ENCODE data around the gene SPTB.

SPTB gene

DNA sequence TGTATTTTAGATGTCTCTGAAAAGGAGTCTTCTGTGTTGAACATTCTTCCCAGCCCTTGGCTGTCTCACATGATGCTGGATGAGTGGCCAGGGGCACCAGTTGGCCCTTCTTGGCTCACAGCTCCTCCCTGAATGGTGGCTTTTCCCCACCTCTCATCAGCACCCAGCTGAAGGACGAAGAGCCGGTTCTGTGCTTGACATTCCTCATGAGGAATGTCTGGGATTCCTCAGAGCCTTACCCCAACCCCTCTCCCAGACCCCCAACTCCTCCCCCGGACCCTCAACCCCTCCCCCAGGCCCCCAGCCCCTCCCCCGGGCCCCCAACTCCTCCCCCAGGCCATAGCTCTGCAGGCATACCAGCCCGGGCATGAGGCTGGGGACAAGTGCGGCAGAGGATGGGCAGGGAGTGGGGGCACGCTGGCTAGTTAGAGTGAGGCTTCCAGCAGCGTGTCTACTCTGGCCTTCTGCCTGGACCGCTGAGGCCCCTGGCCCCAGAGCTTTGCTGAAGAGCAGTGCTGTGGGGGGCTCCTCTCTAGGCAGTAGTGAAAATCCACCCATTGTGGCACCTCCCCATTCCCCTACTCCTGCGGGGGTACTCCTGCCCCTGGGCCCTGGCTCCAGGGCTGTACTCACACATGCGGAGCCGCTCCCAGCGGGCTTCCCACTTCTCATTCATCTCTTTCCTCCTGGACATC lies 111.2 kb downstream of the SPTB start:
- DNase-seq (ENCODE audit: low read depth in 2 of 2, low spot score in 1 of 2), result no peak

DNA sequence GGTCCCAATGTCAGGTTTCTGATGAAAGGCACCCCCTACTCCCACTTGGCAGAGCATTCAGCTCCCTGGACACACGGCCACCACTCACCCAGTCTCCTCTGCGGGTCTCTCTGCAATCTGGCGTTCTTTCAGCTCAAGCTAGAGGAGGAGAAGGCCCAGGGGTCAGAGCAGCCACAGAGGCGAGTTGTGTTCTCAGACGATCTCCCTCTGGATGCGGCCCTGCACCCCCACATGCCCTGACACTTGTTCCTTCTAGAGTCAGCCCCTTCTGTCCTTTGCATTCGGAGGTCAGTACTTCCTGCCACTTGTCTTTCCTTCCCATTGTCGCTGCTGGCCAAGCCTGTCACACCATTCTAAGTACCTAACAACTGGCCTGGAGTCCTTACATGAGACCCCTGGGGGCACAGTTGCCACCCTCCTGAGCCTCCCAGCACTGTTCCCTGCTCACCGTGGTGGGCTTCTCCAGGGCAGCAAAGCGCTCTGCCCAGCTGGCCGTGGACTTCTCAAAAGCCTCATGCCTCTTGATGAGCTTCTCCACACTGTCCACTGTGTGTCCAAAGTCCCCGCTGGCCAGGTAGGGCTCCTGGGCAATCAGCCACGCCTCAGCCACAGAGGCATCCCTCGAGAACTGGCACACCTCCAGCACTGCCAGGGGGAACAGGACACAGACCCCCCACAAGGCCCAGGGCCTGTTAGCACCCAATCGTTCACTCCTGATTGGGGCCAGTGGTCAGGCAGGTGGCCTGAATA lies 112.3 kb downstream of the SPTB start:
- no peak for DNase-seq (ENCODE audit: low read depth in 2 of 2, low spot score in 1 of 2)

DNA sequence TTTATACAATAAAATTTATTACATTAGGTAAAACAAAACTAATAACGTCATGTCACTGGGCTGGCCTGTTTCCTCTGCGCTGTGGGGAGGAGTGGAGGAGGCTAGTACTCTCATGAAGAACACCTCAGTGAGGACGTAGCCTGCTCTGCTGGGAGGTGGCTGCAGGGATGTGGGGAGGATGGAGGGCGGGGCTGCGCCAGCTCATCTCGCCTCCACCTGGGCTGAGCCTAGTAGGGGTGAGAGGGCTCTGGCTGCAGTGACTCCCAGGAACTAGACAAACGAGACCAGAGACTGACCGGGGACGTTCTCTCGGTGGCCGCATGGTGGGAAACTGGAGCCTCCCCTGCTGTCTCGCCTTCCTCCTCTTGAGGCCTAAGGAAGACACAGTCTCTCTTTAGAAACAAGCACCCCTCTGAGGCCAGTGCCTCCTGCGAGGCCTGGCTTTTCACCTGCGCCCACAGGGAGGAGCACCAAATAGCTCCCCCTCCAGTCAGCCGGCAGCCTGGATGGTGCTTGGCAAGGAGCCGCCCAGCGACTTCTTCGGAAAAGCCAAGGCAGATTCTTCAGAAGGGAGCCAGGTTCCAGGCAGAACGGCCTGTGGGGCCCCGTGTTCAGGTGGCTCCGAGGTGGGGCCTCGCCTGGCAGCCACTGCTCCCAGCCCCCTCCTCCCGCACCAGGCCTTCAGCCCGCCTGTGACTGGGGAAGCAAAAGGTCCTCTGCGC lies 113.1 kb downstream of the SPTB start:
- no peak for DNase-seq (ENCODE audit: low read depth in 2 of 2, low spot score in 1 of 2)

DNA sequence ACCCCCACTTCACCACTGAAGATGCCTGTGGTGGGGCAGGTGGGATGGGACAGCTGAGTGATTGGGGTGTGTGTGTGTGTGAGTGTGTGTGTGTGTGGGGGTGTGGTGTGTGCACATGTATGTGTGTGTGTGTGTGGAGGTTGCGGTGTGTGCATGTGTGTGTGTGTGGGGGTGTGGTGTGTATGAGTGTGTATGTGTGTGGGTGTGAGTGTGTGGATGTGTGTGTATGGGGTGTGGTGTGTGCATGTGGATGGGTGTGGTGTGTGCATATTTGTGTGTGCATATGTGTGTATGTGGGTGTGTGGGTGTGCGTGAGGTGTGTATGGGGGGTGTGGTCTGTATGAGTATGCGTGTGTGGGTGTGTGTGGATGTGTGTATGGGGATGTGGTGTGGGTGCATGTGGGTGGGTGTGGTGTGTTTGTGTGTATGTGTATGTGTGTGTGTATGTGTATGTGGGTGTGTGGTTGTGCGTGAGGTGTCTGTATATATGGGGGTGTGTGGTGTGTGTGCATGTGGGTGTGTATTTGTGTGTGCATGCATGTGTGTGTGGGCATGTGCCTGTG lies 113.9 kb downstream of the SPTB start:
- DNase-seq (ENCODE audit: low read depth in 2 of 2, low spot score in 1 of 2), result no peak

DNA sequence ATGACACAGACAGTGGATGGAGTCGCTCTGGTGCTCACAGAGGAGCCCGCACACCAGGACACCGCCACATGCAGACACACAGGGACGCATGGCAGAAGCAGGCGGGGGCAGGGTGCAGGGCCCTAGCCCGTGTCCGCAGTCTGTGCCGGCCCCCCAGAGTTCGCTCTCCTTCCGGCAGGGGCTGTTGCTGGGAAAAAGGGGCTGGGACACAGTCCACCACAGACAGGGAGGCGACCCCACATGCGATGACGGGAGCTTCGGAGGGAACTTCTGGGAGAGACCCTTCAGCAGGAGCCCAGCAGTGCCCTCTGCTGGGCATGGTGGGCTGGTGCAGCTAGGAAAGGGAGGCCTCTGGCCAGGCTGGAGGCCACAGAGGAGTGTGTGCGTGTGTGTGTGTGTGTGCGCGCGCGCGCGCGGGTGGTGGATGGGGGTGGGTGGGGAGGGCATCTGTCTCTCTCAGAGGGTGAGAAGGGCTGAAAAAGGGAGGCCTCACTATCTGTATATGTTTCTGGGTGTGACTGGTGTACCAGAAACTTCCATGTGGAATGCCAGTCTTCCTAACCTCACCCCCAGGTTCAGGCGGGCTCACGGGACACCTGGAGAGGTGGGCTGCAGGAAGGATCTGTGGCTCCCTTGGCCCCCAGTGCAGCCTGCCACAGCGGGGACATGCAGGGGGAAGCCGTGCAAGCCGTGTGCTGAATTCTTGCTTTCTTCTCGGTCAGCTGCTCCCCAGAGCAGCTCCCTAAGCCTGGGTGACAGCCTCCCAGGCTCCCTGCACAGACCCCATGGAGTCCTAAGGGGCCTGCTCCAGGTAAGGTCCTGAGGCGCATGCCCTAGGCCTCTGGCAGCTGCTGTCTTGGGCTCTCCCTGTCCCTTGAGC lies 114.8 kb downstream of the SPTB start:
- peak; percentile 23 to 28 for DNase-seq (ENCODE audit: low read depth in 2 of 2, low spot score in 1 of 2)

DNA sequence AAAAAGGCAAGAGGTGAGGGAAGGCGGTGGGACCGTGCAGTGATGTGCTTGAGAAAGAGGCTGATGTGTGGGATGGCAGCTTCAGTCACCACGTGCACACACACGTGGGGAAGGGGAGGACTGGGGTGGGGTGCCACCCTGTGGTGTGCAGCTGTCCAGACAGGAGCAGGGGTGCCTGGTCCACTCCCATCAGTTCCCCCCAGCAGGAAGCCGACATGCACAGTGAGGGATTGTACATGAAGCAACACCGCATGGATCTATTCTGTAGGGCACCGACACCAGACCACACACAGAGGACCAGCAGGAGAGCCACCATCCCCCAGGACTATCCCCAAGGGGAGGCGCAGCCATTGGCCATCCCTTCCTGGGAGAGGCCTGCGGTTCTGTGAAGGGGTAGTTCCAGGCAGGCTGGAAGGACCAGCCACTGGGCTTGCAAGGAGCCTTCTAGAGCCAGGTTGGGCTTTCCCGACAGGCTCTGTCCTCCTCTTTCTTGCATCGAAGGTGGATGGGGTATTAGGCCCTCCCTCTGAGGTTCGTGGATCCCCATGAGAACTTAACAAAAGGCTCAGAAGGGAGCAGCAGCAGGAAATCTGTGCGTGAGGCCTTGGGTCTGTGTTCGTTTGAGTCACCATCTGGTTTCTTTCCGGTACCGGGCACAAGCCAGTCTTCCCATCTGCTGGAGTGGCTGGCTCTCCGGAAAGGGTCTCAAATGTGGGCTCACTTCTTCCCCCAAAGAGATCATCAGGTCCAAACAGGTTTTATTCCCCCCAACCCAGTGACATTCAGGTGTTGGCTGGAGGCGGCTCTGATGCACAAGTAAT lies 115.7 kb downstream of the SPTB start:
- DNase-seq (ENCODE audit: low read depth in 2 of 2, low spot score in 1 of 2), result no peak

DNA sequence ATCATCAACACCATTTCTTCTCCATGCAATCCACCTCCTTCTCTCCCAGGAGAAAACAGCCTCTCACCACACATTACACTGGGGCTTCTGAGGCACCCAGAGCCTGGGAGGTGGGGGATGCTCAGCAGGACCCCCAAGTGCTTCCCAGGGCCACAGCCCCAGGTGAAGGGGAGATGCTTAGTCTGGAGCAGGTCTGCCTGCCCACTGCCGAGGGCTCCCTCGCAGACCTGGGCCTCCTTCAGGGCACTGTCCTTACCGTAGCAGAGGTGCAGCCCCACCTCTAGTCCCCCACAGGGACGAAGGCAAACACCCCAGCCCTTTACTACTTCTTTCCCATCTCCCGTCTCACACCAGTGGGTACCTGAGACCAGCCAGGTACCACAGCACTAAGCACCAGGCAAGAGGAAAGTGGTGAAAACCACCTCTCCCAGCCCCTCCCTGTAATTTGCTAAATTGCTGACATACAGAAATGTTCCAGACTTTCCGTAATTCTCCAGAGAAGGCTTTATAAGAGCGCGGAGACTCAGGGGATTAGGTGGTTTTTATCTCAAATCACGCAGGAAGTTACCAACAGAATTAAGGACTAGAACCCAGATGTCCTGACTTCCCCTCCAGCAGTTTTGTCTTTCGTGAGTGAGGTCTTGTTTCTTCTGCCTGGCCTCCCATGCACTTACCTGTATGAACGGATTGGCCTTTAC lies 116.5 kb downstream of the SPTB start:
- no peak for DNase-seq (ENCODE audit: low read depth in 2 of 2, low spot score in 1 of 2)

DNA sequence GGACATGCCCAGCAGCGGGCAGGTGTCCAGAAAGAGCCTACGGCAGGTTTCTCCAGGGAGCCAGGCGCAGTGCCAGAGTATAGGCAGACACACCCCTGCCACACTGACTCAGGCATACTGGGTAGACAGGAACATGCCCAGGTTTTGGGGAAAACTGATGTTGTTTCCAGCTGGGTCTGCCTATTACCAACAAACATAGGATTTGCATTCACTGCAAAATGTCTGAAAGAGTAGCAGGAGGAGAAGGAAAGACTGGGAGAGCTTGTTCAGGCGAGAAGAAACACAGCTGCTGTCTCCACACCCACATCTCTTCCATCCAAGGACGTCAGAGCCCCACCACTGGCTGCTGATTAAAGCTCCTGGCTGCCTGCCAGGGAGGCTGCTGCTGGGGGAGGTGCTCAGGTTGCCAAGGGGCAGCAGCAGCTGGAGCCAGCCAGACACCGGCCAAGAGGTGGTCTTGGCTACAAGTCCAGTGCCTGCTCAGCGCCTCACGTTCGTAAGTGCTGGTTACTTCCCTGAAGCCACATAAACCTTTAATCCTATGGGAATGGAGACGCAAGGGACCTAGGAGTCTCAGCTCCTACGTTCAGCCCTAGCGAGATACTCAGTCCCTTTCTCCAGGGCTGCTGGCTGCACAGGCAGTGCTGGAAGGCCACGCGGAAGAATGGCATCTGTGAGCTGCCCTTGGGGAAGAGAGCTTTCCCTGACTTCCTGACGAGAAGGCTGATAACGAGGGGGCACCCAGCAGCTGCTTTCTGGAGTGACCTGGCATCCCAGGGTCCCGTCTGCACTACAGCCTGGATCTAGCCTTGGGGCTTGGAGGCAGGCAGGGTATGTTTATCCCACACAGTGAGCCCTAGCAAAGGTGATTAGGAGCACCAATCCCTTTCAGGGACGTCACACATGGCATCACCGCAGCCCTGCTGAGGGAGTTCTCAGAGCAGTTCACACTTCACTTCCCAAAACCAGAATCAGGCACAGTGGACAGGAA lies 117.4 kb downstream of the SPTB start:
- no peak for DNase-seq (ENCODE audit: low read depth in 2 of 2, low spot score in 1 of 2)

DNA sequence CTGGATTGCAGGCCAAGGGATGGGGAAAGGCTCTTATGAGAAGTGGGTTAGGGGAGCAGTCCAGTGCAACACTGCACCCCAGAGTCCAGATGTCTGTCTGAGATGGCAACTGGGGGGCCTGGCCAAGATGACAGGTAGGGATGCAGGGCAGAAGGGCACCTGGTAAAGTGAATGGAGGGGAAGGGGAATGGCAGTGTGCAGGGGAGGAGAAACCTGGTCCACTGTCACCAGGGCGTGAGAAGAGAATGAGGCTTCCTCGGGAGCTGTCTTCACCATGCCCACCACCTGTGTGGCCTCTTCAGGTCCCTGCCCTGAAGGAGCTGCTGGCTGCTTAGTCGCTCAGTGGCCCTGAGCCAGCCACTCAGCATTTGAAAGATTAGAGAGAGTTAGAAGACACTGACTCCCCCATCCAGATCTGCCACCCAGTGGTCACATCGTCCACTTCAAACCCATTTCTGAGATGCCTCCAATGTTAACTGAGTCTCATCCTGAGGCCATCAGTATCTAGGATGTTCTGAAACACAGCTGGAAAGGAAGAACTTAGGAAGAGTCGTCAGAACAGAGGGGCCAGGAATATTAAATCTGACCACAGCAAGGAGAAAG lies 118.2 kb downstream of the SPTB start:
- DNase-seq (ENCODE audit: low read depth in 2 of 2, low spot score in 1 of 2), result no peak

DNA sequence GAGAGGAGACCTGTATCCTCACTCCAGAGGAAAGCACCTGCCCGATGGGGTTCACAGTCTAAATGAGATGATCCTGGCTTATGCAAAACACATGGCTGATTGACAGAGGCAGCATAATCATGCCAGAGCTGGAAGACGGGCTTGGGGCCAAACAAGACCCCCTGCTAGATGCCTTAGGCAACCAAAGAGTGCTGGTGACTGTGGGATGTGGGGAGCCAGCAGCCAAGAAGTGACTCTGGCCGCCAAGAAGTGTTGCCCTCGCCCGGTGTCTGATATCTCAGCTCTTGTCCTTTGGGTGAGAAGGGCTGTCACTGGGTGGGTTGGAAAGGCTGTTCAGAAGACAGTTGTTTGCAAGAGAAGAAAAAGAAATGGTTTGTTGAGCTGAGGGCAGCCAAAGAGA lies 118.8 kb downstream of the SPTB start:
- no peak for DNase-seq (ENCODE audit: low read depth in 2 of 2, low spot score in 1 of 2)

DNA sequence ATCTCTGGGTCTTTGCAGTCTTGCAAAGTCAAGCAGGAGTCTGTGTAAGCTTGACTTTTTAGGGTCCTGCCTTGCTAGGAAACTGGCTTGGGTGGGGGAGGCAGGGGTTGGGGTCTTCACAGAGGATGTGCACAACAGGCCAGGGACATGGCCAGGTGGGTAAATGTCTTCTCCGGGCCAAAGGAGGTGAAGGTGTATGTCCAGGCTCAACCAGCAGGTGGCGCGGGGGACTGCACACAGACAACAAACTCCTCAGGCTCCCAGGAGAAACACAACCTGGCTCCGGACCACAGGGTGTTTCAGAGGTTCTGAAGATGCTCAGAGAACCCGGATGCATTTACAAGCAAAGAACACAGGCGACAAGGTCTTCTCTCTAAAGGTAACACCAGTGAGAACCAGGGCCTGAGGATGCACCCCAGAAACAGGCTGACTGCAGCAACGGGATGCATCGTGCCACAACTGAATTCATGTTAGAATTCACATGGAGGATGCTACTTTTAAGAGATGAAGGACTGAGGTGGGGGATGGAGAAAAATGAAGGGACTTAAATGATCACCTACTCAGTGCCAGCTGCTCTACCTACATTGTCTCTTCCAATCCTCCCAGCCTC lies 119.5 kb downstream of the SPTB start:
- peak; percentile 21 to 29 for DNase-seq (ENCODE audit: low read depth in 2 of 2, low spot score in 1 of 2)

DNA sequence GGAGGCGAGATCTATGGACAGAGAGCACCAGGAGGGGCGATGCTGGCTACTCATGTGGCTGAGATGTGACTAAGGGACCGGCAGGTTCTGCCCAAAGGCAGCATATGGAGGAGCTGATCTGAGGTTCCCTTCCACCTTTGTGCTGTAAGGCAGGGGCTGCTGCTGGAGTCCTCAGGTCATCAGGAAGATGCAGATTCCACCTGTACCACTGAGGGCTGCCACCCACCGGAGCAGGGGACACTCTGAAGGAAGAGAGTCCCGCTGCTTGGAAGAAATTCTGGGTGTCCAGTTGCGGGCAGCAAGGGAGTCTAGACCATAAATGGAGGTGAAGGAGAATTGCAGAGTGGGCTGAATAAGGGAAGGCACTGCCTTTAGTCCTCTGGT lies 120.2 kb downstream of the SPTB start:
- DNase-seq (ENCODE audit: low read depth in 2 of 2, low spot score in 1 of 2), result no peak

DNA sequence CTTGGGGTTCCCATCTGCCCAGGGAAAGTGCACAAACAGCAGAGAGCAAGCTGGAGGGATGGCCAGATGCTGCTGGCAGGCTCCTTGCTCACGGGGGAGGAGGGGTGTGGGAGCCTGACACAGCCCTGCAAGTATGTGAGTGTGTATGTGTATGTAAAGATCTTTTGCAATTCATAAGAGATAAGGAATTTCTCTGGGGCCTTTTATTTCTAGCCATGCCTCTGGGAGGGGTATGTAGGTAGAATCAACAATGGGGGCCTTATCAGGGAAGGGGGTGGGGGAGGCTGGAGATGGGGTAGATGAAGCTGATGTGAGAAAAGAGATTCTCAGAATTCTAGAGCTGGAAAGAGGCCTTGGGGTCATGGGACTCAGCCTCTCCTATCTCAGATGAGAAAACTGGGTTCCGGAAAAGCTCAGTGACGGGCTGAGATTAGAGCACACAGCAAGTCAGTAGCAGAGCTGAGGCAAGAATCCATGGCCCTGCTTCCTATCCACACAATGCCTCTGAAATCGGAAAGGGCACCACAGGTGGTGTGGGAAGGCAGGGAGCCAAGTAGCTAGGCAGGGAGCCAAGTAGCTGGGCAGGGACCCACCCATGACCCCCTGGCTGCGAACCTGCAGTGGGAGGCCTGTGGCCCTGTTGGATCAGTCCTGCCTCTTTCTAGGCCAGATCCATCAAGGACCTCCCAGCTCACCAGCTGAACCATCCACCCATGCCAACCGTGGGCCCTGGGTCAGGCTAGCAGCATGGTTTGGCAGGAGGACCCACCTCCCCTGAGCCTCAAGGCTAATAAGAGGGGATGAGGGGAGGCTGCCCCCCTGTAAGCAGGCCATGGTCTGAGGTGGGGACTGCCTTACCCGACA lies 120.8 kb downstream of the SPTB start:
- DNase-seq (ENCODE audit: low read depth in 2 of 2, low spot score in 1 of 2), result no peak

DNA sequence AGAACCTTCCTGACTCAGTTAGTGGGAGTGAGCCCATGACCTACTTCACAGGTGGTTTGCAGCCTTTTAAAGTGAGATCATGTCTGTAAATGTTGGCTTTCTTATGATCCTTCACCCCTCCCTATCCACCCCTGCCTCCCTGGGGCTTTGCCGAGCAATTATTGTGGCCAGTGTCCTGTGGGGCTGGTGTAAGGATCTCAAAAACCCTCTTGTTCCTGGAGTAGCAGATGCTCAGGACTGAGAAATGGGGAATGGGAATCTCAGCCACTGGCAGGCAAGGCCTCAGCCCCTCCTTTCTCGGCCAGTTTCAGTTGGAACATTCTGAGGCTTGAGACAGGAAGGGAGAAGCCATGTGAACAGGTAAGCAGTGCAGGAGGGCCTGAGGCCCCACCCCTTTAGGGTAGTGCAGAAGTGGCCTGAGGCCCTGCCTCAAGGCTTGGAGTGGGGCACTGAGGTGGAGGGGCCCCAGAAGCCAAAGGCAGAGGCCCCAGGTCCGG lies 121.6 kb downstream of the SPTB start:
- no peak for DNase-seq (ENCODE audit: low read depth in 2 of 2, low spot score in 1 of 2)

DNA sequence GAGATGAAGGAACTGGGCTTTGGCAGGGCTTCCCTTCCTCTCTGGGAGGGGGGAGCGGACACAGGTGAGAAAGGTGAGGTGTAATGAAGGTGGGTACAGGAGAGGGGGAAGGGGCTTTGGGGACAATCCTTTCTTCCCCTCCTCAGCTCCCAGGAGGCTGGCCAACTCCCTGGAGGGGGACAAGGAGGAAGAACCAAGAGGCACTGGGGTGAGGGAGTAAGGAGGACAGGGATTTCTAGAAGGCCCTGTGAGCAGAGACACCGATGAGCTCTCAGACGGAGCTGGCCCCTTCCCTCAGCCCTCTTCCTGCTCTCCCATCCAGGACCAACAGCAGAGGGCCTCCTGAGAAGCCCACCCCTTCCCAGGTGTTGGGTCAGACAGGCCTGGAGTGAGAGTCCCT lies 122.1 kb downstream of the SPTB start:
- DNase-seq (ENCODE audit: low read depth in 2 of 2, low spot score in 1 of 2), result no peak

DNA sequence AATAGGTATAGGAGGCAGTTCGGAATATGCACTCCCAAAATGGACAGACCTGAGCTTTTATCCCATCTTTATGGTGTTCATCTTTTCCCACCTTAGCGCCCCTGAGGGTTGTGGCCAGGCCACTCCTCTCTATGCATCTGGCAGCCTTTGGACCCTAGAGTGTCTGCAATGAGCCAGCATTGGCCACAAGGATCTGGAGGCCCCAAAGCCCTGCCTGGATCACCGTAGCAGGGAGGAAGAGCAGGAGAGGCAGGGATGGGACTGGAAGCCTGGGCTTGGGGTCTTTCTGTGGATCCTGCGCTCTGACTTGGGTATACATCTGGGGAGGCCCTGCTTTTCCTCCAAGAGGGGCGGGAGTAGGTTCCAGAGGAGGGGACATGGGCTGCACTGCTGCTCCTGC lies 123.0 kb downstream of the SPTB start:
- DNase-seq (ENCODE audit: low read depth in 2 of 2, low spot score in 1 of 2), result no peak

Data from stimulated activated CD8-positive, alpha-beta memory T cell treated with anti-CD3 and anti-CD28 coated beads, Interleukin-4, amount 100 ng/mL, for 1 hour (primary cell).